ENCODE measurements around the gene CDKN2B.

- TF ChIP-seq CTCF (IDR thresholded peaks at IDR 0.05; ENCODE audit: low read length), result no peak
- TF ChIP-seq EZH2phosphoT487 (IDR thresholded peaks at IDR 0.05; ENCODE audit: low read length), result no peak
- no peak for TF ChIP-seq EZH2 (optimal IDR thresholded peaks at IDR 0.05; ENCODE audit: low read depth, low read length)
Measured at GRCh38 chr9:22041775-22042174, 32.7 kb upstream of the CDKN2B start.

All from MM.1S (cell line).